HG03196 (cell line): ENCODE results near the gene ZNF658.
A peak's percentile ranks its signal among the peaks of the same experiment; 100 is the strongest.
"Not testable (repeated sequence)": the region's sequence is repeated elsewhere in the genome, so short reads cannot be mapped to it uniquely, and the experiment has no call there.

Experiments
- ATAC-seq: cut with Tn5 transposase; IDR thresholded peaks from one replicate; pipeline ENCODE4 v1.9.1; 2021; ENCODE audit not compliant: unreplicated experiment

ZNF658 gene

DNA sequence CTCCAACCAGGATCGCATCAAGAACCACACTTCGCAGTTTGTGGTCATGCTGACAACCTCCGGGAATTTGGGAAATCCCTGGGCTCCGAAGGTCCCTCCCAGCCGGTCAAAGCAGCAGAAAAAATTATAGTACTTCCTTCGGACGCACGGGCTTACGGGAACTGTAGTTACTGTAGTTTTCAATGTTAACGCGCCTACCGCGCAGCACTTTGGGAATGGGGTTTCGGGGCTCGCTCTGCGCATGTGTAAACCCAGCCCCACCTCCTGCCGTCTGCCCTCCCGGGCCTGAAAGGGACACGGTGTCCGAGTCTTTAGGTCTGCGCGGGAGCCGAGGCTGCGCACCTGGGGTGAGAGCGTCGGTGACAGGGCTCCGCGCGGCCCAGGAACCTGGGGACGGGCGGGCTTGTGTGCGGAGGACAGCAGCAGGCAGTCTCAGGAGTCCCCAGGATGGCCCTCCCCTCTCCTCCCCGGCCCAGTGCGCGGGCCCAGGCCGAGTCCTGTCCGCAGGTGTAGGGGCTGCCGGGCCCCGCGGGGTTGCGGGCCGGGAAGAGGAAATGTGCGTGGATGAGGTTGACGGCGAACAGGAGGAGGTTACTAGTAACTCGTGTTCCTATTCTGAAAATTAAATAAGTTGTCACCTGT, at the start of gene ZNF658:
Gene ZNF658, plus strand, starts transcription at position 236 of the 642 bp plus-strand sequence. CDS start 2,837 bp downstream, outside the sequence.
- ATAC-seq = peak; percentile 98

DNA sequence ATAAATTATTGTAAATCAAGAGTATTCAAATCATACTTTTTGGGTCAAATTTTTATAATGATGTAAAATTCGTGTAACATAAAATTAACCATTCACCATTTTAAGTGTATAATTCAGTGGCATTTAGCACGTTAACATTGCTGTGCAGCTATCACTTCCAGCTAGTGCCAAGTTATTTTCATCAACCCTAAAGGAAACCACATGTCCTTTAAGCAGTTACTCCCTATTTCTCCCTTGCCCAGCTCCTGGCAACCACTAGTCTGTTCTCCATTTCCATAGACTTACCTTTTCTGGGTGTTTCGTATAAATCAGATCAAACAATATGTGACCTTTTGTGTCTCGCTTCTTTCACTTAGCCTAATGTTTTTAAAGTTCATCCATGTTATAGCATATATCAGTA, 38.8 kb upstream of the ZNF658 start:
- not testable (repeated sequence) for ATAC-seq

- ATAC-seq = not testable (repeated sequence)
Measured at GRCh38 chr9:66868660-66869059, 31.9 kb upstream of the ZNF658 start.

DNA sequence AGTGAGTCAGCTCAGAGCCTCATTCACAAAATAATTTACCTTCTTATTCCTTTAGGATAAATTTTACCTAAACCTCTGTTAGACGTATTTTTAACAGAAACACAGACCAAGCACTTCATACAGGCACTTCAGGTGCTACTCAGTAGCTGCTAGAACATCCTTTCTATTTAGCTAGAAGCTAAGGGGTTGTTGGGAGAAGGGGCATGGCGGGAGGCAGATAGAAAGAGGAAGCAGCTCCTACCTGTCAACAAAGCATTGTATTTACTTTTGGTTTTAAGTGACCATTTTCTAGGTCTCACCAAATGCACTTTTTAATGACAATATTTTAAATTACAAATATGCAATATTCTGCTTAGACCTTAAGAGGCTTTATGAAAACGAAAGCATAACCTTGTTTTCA, 19.9 kb upstream of the ZNF658 start:
- ATAC-seq = not testable (repeated sequence)

DNA sequence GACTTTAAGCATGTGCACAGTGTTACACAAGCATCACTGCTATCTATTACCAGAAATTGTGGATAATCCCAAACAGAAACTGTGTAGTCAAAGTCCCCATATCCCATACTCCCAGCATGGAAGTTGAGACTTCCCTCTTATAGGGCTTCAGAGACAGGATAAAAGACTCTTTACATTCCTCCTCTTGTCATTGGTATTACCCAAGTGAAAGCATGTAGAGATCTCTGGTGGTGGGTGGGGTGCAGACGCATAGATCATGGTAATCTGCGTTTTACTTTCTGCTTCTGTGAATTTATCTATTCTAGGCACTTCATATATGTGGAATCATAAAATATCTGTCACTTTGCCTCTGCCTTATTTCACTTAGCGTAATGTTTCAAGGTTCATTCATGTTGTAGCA, 18.7 kb upstream of the ZNF658 start:
- ATAC-seq = not testable (repeated sequence)

- ATAC-seq = not testable (repeated sequence)
Measured at GRCh38 chr9:66890334-66890733, 10.2 kb upstream of the ZNF658 start.

DNA sequence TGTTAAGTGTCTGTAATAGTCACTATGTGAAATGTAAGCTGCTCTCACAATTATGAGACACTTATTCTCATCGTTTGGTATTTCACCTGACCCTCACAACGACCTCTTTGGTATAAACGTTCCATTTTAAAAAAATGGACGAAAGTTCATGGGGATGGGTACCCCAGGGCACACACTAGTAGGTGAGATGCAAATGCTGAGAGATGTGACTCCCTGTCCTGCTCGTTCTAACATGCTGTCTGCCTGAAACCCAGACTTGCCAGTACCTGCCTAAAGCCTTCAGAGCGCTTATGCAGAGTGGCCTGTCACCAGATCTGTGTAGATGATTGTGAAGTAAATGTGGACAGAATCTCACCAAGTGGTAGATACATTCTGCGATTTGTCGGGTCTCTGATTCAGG, 616 bp downstream of the ZNF658 start:
- peak; percentile 13 for ATAC-seq

DNA sequence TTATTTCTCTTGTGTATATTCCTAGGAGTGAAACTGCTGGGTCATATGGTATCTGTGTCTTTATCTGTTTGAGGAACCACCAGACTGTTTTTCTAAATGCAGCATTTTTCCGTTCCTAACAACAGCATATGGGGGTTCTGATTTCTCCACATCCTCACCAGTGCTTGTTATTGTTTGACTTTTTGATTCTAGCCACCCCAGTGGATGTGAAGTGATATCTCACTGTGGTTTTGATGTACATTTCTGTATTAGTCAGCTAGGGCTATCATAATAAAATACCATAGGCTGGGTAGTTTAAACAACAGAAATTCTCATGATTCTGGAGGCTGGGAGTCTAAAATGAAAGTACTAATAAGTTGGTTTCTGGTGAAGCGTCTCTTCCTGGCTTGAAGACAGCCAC, 9.0 kb downstream of the ZNF658 start:
- not testable (repeated sequence) for ATAC-seq

DNA sequence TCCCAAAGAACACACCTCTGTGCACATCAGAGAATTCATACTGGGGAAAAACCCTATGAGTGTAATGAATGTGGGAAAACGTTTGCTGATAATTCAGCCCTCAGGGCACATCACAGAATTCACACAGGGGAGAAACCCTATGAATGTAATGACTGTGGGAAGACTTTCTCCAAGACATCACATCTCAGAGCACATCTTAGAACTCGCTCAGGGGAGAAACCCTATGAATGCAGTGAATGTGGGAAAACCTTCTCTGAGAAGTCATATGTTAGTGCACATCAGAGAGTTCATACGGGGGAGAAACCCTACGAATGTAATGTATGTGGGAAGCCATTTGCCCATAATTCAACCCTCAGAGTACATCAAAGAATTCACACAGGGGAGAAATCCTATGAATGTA, 19.5 kb downstream of the ZNF658 start:
- not testable (repeated sequence) for ATAC-seq

DNA sequence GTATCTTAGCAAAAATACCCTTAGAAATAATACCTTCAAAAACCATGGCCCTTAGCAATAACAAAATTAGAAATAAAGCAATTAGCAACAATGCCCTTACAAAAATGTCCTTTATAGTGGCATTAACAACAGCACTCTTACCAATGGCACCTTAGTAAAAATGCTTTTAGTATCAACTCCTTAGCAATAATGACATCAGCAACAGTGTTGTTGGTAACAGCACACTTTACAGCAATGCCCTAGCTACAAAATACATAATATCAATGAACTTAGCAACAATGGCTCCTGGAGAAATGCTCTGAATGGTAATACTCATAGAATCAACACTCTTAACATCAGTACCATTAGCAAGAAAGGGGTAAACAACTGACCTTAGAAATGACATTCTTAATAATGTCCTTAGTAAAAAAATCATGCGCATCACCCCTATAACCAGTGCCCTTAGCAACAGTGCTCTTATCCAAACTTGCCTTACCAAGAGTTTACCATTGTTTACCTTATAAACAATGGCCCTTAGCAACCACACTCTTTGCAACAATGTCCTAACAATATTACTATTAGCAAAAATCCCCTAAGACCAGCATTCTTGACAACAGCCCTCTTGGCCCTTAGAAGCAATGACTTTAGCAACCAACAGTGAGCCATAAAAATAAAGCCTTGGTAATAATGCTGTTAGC, 35.8 kb downstream of the ZNF658 start:
- ATAC-seq = not testable (repeated sequence)

DNA sequence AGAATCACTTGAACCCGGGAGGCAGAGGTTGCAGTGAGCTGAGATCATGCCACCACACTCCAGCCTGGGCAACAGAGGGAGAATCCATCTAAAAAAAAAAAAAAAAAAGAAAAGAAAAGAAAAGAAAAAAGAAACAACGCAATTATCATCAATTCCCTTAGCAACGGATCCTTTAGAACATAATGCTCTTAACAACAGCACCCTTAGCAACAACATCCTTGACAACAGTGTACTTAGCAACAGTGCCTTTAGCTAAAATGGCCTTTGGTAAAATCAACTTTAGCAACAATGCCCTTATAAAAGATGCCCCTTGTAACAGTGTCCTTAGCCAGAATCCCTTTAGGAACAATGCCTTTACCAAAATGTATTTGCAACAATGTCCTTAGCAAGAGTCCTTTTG, 37.1 kb downstream of the ZNF658 start:
- ATAC-seq = not testable (repeated sequence)

DNA sequence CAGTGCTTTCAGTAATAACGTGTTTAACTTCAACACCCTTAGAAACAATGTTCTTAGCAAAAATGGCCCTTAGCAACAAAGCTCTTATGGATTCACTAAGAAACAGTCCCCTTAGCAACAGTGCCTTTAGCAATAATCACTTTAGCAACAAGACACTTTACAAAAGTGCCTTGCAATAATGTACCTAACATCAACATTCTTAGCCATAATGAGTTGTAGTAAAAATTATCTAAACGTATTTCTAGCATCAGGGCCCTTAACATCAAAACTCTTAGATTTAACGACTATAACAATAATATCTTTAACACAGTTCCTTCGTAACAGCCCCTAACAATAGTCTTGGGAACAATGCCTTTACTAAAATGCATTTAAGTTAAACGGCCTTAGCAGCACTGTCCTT, 37.8 kb downstream of the ZNF658 start:
- ATAC-seq = not testable (repeated sequence)

DNA sequence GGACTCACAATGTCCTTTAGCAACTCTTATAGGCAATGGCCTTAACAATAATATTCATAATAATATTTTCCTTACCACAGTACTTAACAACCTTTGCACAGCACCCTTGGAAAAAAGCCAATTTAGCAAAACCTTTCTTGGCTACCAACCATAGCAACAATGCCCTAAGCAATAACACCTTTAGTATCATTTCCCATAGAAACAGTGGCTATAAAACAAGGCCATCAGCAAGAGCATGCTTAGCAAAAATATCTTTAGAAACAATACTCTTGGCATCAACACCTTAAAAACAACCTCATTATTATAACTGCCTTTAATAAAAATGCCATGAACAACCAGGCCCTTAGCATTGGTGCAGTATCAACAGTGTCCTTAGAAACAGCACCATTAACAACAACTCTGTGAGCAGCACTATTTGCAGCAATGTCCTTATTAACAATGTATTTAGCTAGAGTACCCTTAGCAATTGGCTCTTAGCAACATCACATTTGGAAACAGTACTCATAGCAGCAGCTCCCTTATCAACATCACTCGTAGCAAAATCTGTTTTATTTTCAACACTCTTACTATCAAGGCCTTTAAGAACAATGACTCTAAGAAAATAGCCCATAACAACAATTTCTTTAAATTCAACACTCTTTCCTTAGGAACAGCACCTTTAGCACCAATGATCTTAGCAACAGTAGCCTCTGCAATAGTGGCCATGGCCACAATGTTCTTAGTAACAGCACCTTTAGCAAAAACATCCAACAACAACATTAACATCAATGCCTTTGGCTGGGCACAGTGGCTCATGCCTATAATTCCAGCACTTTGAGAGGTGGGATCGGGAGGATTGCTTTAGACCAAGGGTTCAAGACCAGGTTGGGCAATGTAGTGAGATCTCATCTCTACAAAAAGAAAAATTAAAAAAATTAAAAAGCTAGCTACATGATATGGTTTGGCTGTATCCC, 39.6 kb downstream of the ZNF658 start:
- not testable (repeated sequence) for ATAC-seq

GRCh38 chr9:66942400-66943155, 42.1 kb downstream of the ZNF658 start:
- ATAC-seq = not testable (repeated sequence)

DNA sequence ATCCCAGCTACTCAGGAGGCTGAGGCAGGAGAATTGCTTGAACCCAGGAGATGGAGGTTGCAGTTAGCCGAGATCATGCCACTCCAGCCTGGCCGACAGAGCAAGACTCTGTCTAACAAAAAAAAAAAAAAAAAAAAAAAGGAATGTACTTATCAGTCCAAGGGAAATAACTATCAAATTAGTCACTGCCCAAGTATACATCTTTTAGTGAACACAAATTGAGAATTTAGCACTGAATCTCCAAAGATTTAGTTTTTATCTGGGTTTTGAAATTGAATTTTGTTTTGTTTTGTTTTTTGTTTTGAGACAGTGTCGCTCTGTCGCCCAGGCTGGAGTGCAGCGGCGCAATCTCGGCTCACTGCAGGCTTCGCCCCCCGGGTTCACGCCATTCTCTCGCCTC, 52.1 kb downstream of the ZNF658 start:
- not testable (repeated sequence) for ATAC-seq
